Stimulated activated CD4-positive, alpha-beta T cell treated with anti-CD3 and anti-CD28 coated beads, Interleukin-15, amount 100 ng/mL, for 48 hours (primary cell): ENCODE results near the gene DSE.

Experiments
- DNase-seq, 2 donors: peaks; one replicate each; pipeline ENCODE4 v3.0.0-alpha.2; 2020; ENCODE audit warnings: low read depth in 2 of 2

The DSE gene

DNA sequence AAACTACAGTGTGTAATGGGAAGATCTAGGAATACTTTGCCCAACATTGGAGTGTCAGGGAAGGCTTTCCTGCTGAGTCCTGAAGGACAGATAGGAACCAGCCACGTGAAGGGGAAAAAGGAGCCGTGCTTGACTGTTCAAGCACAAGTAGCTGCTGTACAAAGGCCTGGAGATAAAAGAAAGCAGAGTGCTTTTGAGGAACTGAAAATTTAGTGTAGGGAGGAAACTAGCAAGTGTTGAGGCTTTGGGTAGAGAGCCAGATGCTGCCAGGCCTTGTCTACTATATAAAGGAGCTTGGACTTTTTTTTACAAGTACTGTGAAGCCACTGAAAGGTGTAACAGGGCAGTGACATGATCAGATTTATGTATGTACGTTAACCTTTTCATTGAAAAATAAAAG, 39.0 kb downstream of the DSE start:
- no peak for DNase-seq

DNA sequence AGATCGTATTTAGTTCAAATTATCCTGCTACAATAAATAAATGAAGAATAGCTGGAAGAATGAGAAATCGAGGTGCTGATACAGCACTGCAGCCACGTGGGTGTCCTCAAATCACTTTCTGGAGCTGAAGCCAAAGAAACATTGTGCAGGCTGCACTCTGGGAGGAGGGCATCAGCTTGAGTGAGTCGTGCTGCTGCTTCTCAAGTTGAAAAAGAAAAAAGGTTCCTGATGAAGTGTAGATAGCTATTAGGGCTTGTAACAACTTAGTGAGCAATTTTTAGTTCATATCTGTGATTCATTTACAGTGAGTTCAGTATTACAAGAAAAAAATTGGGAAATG, 40.5 kb downstream of the DSE start:
- DNase-seq: no peak

DNA sequence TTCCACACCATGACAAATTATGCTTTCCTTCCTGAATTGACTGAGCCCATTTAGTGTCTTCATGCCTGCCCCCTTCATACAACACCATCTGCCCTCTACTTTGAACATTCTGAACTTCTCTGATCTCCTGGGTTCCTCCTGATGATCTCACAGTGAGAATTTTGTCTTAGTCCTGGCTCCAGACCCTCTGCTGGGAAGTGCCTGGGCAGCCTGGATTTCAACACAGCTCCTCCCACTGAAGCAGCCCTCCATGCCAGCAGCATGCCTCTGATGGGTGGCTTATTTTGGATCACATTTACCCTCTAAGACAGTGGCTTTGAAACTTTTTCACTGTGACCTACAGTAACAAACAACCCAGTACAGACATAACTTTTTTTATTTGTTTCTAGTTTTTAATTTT, 41.5 kb downstream of the DSE start:
- no peak for DNase-seq

DNA sequence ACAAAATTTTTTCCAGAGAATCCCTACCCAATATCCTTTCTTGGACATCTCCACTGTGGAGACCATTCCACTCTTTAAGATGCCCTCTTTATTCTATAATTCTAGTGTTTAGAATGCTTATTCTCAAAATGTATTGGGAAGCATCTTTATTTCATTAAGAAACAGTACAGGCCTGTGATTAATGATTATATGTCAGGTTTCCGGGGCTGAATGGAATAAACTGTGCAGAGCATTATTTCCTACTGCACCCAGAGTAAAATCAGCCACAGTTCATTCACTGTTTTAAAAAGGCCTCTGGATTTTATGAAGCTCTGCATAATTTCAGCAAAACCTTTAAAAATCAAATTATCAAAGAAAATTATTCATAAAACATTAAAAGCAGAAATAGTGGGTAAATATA, 42.6 kb downstream of the DSE start:
- DNase-seq: no peak

DNA sequence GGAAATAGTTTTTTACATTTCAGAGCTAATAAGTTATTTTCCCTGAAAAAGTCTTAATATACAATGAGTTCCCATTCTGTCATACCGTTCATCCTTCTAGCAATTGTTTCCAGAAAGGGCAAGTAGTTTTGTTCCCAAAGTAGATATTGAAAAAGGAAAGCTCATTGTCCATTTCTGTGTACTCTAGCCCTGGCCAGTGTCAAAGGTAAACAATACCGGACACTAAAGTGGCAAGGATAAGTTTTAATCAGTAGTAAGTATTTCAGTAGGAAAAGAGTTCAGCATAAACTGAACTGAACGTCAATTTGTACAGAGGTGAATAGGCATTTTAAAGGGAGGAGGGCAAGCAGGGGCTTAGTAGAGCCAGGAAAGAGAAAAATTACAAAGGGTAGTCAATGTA, 46.9 kb downstream of the DSE start:
- no peak for DNase-seq

DNA sequence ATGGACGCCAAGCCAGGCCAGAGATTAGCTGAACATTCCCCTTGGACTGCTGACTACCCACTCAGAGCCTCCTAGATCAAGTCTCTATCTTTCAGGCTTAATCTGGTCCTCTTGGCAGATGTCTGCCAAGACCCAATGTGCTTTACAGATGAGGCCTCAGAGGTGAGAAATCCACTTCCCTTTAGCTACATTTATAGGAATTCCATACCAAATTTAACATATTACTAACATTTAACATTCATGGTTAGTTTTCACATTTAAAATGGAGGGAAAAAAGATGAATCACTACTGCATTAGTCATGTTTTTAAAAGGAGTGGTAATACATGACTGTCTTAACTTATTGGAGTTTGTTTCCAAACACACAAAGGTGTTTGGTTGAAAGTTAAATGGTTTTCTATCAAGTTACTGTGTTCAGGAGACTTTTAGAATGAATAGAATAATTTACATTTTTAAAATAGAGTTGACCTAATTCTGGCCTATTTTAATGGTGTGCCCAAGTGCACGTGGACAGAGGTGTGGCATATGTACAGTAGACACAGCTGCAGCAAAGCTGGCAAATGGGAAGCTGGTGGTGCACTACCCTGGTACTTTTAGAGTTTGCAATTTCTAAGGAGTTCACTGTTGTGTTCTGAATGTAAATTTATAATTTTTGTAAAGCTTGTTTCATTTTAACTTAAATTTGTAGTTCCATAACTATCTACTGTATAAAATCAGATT, 48.5 kb downstream of the DSE start:
- no peak for DNase-seq

DNA sequence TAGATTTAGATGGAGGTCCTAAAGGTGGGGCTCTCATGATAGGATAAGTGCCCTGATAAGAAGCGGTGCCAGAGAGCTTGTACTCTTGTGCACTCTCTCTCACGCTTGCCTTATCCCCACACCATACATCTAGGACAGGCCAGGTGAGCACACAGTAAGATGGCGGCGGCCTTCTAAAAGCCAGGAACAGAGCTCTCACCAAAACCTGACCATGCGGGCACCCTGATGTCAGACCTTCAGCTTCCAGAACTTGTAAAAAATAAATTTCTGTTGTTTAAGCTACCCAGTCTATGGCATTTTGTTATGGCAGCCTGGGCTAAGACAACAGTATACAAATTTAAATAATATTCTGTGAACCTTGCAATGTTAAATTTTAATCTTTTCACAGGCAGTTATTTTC, 49.6 kb downstream of the DSE start:
- DNase-seq: no peak

DNA sequence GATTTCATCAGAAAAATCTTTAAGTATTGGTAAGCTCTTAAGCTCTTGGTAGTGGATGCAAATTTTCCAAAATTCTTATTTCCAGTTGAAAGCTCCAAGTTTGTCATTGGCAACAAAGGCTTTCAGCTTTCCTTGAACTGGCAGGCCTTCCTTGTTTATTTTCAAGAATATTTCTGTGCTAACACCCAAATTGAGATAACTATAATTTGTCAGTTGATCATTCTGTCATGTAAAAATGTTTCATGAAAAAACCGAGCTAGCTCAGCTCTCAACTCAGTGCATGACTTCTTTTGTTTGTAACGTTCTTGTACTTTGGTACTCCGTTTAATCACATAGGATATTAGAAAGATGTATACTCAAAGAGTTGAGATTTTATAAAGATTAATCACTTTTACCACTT, 51.5 kb downstream of the DSE start:
- DNase-seq: no peak

DNA sequence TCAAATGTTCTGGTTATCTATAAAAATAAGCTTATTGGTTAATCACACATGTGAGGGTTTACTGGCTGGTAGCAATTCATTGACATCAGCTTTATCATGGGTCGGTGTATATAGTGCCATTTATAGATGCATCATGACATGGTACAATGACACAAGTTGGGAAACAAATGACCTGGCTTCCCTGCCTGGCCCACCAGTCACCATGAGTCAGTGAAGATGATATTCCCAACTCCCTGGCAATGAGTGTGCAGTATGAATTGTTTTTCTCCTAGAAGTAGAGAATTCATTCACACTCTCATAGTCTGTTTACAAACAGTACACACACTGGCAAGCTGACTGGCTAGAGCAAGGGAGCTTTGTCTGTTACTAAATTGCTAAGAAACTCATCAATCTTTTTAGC, 53.3 kb downstream of the DSE start:
- DNase-seq: no peak

DNA sequence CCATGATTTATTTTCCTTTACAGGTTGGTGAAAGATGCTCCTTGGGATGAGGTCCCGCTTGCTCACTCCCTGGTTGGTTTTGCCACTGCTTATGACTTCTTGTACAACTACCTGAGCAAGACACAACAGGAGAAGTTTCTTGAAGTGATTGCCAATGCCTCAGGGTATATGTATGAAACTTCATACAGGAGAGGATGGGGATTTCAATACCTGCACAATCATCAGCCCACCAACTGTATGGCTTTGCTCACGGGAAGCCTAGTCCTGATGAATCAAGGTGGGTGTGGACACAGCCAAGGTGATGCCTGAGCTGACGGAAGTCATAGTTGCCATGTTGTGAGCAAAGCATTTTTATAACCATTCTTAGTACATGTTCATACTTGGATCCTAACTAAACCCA, 55.8 kb downstream of the DSE start:
- no peak for DNase-seq

DNA sequence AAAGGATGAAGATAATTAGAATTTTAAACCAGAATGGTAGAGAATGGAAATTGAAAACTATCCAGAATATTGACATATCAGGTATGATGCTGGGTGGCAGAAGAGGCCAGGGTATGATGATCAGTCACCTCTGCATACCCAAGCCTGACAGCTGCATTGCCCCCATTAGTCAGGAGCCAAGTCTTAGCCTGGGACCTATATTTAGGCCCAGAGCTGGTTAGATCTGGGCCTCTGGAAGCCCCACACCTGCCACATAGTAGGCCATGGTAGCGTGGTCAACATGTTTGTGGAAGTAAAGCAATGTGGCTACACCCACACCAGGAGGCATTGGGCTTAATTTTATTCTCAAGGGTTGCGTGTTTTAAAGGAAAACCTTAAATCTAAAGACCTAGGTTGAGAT, 58.4 kb downstream of the DSE start:
- no peak for DNase-seq

DNA sequence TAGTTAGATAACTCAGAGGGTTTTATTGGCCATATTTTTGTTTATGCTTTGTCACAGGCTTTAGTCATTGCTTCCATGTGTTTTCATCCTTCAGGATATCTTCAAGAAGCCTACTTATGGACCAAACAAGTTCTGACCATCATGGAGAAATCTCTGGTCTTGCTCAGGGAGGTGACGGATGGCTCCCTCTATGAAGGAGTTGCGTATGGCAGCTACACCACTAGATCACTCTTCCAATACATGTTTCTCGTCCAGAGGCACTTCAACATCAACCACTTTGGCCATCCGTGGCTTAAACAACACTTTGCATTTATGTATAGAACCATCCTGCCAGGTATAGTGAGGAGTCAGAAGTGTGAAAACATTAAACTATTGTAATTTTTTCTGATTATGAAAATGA, 60.1 kb downstream of the DSE start:
- DNase-seq: no peak

DNA sequence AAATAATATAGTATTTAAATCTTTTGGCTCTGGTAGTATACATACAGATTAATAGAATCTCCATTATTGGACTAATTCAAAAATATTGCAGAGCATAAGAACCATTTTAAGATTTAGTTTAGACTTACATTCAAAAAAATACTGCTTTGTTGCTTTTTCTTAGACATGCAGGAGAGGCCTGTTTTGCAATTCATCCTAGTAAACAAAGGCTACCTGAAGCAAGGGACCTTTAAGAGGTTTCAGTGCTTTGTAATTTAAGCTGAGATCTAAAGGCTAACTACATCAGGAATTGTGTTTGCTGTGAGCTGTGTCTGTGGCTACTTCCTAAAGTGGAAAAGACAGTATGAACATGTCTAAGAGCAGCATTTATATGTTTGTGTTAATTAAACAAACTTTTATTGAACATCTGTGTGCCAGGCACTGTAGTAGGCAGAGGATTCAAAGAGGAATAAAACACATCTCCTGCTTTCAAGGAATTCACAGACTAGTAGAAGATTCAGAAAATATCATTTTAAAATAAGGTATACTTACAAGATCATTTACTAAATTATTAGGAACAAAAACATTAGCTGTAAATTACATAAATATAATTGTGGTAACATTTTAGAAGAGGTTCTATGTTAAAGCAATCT, 61.3 kb downstream of the DSE start:
- no peak for DNase-seq

DNA sequence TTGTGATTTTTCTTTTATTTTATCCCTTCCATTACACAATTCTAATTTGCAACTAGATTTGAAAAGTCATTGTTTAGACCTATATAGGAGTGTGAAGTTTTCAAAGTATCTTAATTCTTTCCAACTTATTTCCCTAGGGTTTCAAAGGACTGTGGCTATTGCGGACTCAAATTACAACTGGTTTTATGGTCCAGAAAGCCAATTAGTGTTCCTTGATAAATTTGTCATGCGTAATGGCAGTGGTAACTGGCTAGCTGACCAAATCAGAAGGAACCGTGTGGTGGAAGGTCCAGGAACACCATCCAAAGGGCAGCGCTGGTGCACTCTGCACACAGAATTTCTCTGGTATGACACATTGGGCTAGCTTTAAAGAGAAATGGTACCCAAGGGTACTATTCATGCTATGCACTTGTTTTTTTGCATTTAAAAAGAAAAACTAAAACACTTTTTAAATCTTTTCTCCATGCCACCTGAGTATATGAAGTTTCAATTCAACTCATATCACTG, 62.5 kb downstream of the DSE start:
- DNase-seq: no peak

DNA sequence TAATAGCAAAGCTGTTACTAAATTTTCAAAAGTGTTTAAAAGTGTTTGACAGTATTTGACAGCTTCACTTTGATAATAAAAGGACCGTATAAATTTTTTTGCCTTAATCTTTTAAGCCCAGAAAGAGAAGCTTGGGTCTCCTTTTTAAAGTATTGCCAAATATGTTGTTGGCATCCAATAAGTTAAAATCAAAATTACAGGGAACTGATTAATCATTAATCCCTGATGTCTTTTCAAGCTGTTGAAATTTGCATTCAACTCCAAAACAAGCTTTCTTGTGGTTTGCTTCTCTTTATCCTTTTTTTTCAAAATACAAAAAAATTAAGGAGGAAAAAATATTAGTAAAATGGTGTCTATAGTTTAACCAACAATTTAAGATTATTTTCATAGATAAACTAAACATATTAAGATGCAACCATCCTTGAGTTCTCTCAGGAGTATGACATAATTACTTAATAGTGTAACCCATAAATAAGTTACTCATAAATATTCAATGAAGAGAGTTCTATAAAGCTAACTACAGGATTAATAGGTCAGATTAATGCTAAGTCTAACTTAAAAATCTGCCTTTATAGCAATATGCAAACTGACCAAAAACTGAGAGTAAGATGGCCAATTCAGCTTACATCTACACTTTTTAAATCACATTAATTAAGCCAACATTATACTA, 63.4 kb downstream of the DSE start:
- no peak for DNase-seq

DNA sequence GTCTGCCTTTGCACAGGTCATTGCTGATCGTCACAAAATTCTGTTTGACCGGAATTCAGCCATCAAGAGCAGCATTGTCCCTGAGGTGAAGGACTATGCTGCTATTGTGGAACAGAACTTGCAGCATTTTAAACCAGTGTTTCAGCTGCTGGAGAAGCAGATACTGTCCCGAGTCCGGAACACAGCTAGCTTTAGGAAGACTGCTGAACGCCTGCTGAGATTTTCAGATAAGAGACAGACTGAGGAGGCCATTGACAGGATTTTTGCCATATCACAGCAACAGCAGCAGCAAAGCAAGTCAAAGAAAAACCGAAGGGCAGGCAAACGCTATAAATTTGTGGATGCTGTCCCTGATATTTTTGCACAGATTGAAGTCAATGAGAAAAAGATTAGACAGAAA, 65.8 kb downstream of the DSE start:
- no peak for DNase-seq

DNA sequence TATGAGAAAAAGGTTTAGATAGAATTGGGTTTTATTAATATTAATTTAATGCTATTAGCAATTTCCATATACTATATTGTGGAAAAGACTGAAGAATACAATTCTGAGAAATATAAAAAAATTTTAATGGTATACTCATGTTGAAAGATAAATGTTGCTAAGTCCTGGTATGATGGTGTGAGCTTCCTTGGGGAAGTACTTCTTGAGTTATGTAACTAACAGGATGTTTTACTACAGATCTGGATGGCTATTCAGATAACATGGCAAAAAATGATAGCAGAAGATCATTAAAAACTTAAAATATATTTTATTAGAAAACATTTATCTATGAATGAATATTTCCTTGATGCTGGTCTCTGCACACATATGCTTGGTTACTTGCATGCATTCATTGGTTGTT, 66.9 kb downstream of the DSE start:
- no peak for DNase-seq

DNA sequence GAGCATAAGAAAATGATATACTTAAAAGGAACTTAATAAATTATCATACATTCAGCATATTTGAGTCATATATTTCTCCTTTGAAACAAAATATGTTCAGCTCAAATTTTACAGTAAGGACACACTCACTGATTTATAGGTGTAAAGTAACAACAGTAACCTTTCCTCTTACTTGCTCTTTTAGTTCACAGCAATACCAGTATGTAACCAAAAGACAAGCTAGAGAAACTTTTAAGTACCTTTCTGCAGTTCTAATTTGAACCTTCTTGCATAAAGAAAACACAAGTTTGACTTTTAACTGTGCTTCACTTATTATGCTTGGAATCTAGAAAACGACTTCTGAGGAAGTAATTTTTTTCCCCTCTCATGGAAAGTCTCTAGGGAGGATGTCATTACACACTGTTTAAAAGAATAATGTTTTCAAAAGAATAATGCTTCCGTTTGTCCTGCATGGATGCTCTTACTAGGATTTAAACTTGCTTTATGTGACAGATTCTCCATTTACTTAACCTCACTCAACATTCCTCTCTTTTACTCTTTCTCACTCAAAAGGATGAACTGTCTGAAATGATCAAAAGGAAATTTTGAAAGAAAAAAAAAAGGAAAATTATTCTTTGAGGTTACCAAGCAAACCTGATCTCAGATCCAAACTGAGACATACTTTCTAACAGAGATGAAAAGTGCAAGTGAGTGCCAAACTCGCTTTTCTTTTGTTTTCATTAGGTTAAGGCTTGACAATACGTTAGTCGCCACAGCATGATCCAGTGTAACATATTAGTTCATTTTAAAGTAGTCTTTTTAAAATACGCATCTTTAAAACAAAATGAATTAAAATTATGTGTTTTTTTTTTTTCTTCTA, 68.1 kb downstream of the DSE start:
- DNase-seq: no peak

DNA sequence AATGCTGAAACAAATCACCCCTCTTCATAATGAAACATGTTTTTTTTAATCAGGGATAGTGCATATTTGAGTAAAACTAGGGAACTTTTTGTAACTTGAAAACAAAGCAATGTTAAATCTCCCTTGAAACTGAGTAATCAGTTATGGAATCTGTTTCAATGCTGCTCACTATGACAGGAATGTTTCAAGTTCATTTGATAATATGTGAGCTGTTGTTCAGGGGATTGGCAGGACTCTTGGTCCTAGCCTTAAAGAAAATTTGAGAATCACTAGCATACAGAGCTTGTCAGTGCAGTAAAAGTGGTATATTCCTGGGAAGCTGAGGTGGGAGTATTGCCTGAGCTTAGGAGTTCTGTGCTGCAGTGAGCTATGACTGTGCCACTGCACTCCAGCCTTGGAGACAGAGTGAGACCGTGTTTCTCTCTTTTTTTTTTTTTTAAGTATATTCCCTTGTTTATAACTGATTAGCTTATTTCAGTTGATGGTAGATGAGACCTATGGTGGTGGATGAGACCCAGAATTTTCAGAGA, 68.8 kb downstream of the DSE start:
- no peak for DNase-seq

DNA sequence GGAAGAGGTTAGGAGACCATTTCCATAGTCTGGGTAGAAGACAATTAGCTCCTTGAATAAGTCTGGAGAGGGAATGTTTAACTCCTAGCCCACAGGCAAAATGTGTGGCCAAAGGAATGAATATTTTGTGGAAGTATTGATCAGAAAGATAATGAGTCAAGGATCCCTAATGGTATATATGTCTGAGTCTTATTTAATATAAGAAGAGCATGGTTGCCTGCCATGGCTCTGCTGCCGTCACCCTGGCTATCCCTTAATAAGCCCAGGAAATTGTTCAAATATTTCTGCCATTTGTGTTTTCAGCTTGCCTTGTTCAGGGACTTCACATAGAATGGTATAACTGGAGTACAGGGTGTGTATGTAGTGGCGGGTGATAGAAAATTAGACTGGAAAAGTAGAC, 72.4 kb downstream of the DSE start:
- DNase-seq: no peak

DNA sequence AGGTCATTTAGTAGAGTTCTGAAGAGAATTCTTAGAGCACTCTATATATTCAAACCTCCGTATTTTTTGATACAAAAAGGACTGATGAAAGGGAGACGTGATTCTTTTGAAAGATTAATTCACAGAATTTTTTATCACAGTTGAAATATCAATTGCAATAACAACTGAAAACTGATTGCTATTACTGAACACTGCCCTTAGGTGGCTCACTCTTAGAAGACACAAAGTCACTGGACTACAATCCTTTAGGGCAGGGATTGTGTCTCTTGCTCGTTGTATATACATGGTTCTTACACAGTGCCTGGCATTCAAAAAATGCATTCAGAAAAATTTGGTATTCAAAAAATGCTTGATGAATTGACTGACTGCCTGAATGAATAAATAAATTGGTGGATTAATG, 73.3 kb downstream of the DSE start:
- DNase-seq: no peak

DNA sequence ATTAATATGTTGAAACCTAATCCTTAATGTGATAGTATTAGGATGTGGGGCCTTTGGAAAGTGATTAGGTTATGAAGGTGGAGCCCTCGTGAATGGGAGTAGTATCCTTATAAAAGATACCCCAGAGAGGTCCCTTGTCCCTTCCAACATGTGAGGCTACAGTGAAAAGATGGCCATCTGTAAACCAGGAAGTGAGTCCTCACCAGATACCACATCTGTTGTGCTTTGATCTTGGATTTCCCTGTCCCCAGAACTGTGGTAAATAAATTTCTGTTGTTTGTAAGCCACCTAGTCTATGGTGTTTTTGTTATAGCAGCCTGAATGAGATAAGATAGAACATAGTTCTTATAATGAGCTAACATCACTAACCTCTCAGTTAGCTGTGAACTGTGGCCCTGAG, 73.8 kb downstream of the DSE start:
- DNase-seq: no peak
